SK-N-SH (cell line): ENCODE results near the gene LLGL2.

Experiments used
- SMC3 ChIP-seq: IDR thresholded peaks from 2 replicates; pipeline ENCODE4 v1.6.1; 2012; ENCODE audit warnings: low read depth, low read length, improper control_type of control experiment
- TAF1 ChIP-seq: IDR thresholded peaks from 2 replicates; pipeline ENCODE4 v1.6.1; 2012; ENCODE audit warnings: low read depth, mild to moderate bottlenecking, low read length, moderate library complexity, borderline replicate concordance
- TCF12 ChIP-seq: IDR thresholded peaks from 2 replicates; pipeline ENCODE4 v1.4.0; 2012
- YY1 ChIP-seq: IDR thresholded peaks from 2 replicates; pipeline ENCODE4 v1.4.0; 2012; ENCODE audit warnings: low read depth, mild to moderate bottlenecking
- TF ChIP-seq, protein P1 (sequence below): fragments of 200-600 bp; sonication (generic); IDR thresholded peaks from 2 replicates; pipeline ENCODE4 v1.6.1; 2017; ENCODE audit warnings: antibody characterized with exemption, mild to moderate bottlenecking, moderate library complexity

DNA sequence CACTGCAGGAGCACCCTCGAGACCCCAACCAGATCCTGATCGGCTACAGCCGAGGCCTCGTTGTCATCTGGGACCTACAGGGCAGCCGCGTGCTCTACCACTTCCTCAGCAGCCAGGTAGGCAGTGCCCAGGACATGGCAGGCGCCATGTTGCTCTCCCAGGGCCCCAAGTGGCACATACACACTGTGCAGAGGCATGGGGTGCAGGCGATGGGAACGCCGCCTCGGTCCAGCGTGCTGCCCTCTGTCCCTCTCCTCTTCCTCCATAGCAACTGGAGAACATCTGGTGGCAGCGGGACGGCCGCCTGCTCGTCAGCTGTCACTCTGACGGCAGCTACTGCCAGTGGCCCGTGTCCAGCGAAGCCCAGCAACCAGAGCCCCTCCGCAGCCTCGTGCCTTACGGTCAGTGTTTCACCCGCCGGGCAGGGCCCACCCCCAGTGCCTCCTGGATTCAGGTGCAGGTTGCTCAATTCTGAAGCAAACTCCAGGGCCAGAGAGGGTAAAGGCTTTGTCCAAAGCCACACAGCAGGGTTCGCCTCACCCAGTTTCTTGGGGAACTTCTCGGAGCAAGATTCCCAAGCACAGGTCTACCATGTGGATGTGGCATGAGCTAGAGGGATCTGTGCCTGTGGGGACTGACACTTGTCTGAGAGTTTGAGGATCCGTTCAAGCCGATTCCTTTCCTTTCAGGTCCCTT is 37.7 kb downstream of the LLGL2 start:
- no peak for TF ChIP-seq TCF12
- no peak for TF ChIP-seq YY1
- no peak for TF ChIP-seq SMC3
- TF ChIP-seq TAF1 = no peak
- TF ChIP-seq, protein P1, sequence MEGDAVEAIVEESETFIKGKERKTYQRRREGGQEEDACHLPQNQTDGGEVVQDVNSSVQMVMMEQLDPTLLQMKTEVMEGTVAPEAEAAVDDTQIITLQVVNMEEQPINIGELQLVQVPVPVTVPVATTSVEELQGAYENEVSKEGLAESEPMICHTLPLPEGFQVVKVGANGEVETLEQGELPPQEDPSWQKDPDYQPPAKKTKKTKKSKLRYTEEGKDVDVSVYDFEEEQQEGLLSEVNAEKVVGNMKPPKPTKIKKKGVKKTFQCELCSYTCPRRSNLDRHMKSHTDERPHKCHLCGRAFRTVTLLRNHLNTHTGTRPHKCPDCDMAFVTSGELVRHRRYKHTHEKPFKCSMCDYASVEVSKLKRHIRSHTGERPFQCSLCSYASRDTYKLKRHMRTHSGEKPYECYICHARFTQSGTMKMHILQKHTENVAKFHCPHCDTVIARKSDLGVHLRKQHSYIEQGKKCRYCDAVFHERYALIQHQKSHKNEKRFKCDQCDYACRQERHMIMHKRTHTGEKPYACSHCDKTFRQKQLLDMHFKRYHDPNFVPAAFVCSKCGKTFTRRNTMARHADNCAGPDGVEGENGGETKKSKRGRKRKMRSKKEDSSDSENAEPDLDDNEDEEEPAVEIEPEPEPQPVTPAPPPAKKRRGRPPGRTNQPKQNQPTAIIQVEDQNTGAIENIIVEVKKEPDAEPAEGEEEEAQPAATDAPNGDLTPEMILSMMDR = no peak
